ENCODE measurements around the gene TPRG1L. TPM values are rescaled to one million over a fixed set of nuclear protein-coding genes. Genes with fewer than 3 reads are reported as not detected.

TPRG1L gene
- total RNA-seq, 4 donors from 2014 or later: 27.9 to 44.7 (median 33.2) TPM

DNA sequence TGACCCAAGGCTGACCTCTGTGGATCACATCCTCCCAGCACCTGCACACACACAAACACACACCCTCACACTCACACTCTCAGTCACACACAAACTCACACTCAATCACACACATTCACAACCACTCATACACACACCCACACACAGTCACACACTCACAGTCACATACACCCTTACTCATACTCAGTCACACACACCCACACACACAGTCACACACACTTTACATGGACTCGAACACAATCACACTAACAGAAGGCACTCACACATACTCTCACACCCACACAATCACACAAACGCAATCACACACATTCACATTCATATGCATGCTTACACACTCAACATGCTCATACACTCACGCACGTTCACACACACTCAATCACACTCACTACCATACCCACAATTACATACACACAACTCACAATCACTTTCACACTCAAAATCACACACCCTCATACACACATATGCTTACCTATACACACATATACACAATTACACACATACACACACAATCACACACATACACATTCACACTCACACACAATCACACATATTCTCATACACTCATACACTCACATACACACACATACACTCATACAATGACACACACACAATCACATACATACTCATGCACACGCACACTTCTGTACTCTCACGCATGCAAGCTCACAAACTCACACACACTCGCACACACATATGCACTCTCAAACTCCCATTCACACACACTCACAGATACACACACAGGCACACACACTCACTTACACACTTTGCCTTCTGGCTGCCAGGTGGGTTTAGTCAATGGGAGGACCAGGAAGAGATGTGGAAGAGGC lies 19.6 kb upstream of the TPRG1L start:
- TF ChIP-seq POLR2A (IDR thresholded peaks at IDR 0.05): no peak
- TF ChIP-seq, protein P1, sequence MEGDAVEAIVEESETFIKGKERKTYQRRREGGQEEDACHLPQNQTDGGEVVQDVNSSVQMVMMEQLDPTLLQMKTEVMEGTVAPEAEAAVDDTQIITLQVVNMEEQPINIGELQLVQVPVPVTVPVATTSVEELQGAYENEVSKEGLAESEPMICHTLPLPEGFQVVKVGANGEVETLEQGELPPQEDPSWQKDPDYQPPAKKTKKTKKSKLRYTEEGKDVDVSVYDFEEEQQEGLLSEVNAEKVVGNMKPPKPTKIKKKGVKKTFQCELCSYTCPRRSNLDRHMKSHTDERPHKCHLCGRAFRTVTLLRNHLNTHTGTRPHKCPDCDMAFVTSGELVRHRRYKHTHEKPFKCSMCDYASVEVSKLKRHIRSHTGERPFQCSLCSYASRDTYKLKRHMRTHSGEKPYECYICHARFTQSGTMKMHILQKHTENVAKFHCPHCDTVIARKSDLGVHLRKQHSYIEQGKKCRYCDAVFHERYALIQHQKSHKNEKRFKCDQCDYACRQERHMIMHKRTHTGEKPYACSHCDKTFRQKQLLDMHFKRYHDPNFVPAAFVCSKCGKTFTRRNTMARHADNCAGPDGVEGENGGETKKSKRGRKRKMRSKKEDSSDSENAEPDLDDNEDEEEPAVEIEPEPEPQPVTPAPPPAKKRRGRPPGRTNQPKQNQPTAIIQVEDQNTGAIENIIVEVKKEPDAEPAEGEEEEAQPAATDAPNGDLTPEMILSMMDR (IDR thresholded peaks at IDR 0.05): no peak
- intact Hi-C loops (cut with DNase I): no loop called here
- H3K4me1 ChIP-seq: peaks cover 2 to 3% (median 3%) of the 10 kb centered on the region in 3 donors
- peaks cover 0 to 57% (median 2%) of the 10 kb centered on the region in 4 donors for H3K27me3 ChIP-seq
- H3K36me3 ChIP-seq: no peaks in the 10 kb centered on the region
- no peak overlapping the region for H3K27ac ChIP-seq
- WGBS, 2 donors: 87 to 93% methylated on average over 7 of the region's 7 CpGs
- H3K4me3 ChIP-seq: no peak overlapping the region
- H3K9me3 ChIP-seq: no peaks in the 10 kb centered on the region
- no peak for DNase-seq

DNA sequence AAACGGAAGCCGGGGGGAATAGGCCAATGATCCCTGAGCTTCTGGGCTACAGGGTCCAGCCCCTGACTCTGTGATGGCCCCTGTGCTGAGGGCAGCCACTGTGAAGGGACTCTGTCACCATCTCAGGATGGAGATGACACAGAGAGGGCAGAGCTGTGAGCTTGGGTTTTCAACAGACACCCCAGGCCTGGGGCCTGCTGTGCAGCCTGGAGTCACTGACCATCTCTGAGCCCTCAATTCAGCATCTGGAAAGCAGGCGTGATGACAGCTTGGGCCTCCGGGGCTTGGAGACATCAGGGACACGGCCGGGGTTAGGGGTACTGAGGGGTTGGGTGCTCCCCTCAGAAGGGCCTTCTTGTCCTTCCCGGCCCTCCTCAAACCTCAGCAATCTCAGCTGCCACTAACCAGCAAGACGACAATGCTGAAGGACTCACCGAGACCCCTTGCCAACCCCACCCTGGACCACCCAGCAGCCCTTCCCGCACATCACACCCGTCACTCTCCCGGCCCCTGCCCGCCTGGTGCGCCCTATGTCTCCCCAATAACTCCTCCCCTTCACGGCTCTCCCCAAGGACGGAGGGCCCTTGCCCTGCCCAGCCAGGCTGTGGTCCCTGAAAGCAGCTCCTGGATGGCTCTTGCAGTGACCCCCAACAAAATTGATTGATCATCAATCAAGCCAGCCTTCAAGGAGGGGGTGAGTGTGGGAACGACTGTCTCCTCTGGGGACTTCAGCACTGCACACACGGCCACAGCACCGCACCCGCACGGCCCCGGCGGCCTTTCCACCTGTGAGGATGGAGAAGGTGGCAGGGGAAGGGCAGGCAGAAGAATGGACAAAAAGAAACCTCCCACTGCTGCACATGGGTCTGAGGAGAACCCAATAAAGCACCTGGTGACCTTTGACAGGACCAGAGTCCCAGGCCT lies 17.8 kb upstream of the TPRG1L start:
- intact Hi-C loops (cut with DNase I): no loop called here
- peaks cover 0 to 75% (median 2%) of the 10 kb centered on the region in 4 donors for H3K27me3 ChIP-seq
- TF ChIP-seq, protein P1 (IDR thresholded peaks at IDR 0.05): no peak
- TF ChIP-seq POLR2A (IDR thresholded peaks at IDR 0.05): no peak
- H3K36me3 ChIP-seq: no peaks in the 10 kb centered on the region
- no peak for DNase-seq
- no peak overlapping the region for H3K4me3 ChIP-seq
- H3K9me3 ChIP-seq: no peaks in the 10 kb centered on the region
- 79 to 88% methylated on average over 9 to 13 of the region's 23 CpGs for WGBS, 2 donors
- H3K27ac ChIP-seq: no peak overlapping the region
- peaks cover 18 to 21% (median 20%) of the 10 kb centered on the region in 3 donors for H3K4me1 ChIP-seq

DNA sequence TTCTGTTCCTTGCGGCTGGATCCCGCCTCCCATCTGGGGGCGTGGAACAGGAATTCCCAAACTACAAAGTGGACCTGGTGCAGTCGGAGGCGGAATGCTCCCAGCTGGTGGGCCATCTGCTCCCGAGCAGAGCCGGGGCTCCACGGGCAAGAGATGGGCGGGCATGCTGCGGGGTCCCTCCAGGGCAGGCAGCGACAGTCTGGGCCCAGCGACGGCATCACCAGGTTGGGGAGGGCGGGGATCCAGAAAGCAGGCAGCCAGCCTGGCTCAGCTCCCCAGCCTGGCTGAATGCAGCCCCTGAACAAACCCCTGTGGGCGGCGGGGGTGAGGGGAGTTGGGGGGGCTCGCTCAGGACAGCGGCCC lies 17.1 kb upstream of the TPRG1L start:
- no peak overlapping the region for H3K4me3 ChIP-seq
- 80% methylated on average over 1 of the region's 18 CpGs; no CpG with 5 or more reads in 1 of the 2 donors for WGBS, 2 donors
- H3K4me1 ChIP-seq: peaks cover 18 to 23% (median 22%) of the 10 kb centered on the region in 3 donors
- DNase-seq: no peak
- no peaks in the 10 kb centered on the region for H3K36me3 ChIP-seq
- peaks cover 0 to 82% (median 2%) of the 10 kb centered on the region in 4 donors for H3K27me3 ChIP-seq
- H3K9me3 ChIP-seq: no peaks in the 10 kb centered on the region
- no peak overlapping the region for H3K27ac ChIP-seq
- intact Hi-C loops (cut with DNase I): no loop called here
- TF ChIP-seq POLR2A (IDR thresholded peaks at IDR 0.05): no peak
- TF ChIP-seq, protein P1 (IDR thresholded peaks at IDR 0.05): no peak

DNA sequence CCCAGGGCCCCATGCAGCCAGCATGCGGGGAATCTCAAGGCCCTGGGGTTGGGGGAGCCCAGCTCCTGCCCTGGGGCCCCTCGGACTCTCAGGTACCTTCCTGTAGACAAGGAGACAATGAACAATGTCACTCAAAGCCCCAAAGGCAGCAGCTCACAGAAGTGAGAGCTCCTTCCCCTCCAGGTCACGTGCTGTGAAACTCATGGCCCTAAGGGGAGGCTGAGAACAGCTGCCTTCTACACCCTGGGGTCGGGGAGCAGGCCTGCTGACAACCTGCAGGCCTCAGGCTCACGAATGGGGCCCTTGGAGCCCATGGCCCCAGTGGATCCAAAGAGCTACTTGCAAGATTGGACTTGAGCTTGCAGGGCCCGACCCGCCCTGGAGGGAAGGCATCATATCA lies 16.7 kb upstream of the TPRG1L start:
- peaks cover 18 to 23% (median 22%) of the 10 kb centered on the region in 3 donors for H3K4me1 ChIP-seq
- no CpG with 5 or more reads among the region's 7 CpGs for WGBS, 2 donors

More for the DNA sequence above, 16.7 kb upstream of the TPRG1L start:
- no peaks in the 10 kb centered on the region for H3K36me3 ChIP-seq
- no peak overlapping the region for H3K27ac ChIP-seq
- no peaks in the 10 kb centered on the region for H3K9me3 ChIP-seq
- intact Hi-C loops (cut with DNase I): no loop called here
- TF ChIP-seq, protein P1 (IDR thresholded peaks at IDR 0.05): no peak
- no peak for TF ChIP-seq POLR2A (IDR thresholded peaks at IDR 0.05)
- no peak for DNase-seq
- H3K4me3 ChIP-seq: no peak overlapping the region
- peaks cover 0 to 87% (median 2%) of the 10 kb centered on the region in 4 donors for H3K27me3 ChIP-seq

All from esophagus squamous epithelium (tissue), 5 donors.